Keratinocyte (primary cell): ENCODE data around the gene MME. TPM values are rescaled to one million over a fixed set of nuclear protein-coding genes. Genes with fewer than 3 reads are reported as not detected.

Experiments
- DNase-seq: peaks from one replicate; pipeline ENCODE4 v3.0.0-alpha.2; 2011; ENCODE audit warnings: low read depth, missing footprints, low spot score
- FAIRE-seq: peaks from 2 replicates; lab custom pipeline; 2011; peaks lifted over from hg19 to GRCh38; lab: Jason Lieb, UNC
- H2AFZ ChIP-seq: 2 replicates; pipeline ENCODE4 v1.6.0; 2012; ENCODE audit warnings: low read length, control low read depth, inconsistent platforms; ENCODE audit not compliant: control insufficient read depth
- H3K27ac ChIP-seq: 2 replicates; pipeline ENCODE4 v1.5.1; 2011; ENCODE audit warnings: low read length; ENCODE audit not compliant: control insufficient read depth, insufficient read depth
- H3K27me3 ChIP-seq: 3 replicates; pipeline ENCODE4 v1.6.0; 2011; ENCODE audit warnings: low read length; ENCODE audit not compliant: control insufficient read depth, insufficient read depth; ENCODE audit errors: extremely low read depth
- H3K36me3 ChIP-seq, 2 experiments: 2 replicates in 1 of 2; 3 replicates in 1 of 2; pipeline ENCODE4 v1.5.1; 2011; ENCODE audit warnings: low read length in 2 of 2, mild to moderate bottlenecking in 1 of 2; ENCODE audit not compliant: control insufficient read depth in 2 of 2, insufficient read depth in 2 of 2; ENCODE audit errors: extremely low read depth in 1 of 2
- H3K4me1 ChIP-seq: 3 replicates; pipeline ENCODE4 v1.5.1; 2011; ENCODE audit warnings: low read length; ENCODE audit not compliant: control insufficient read depth, insufficient read depth; ENCODE audit errors: extremely low read depth
- H3K4me2 ChIP-seq: 3 replicates; pipeline ENCODE4 v1.6.0; 2011; ENCODE audit warnings: low read depth, low read length; ENCODE audit not compliant: control insufficient read depth, insufficient read depth; ENCODE audit errors: extremely low read depth
- H3K4me3 ChIP-seq, 3 experiments: fragments of 200-600 bp in 1 of 3; sonication (generic) in 1 of 3; 2 replicates in 2 of 3; 3 replicates in 1 of 3; pipeline ENCODE4 v1.5.1; 2011 to 2016; ENCODE audit warnings: low read length in 3 of 3, mild to moderate bottlenecking in 3 of 3, control low read depth in 2 of 3, inconsistent platforms in 1 of 3, low read depth in 1 of 3, mixed read lengths in 1 of 3, mixed run types in 1 of 3, moderate library complexity in 1 of 3; ENCODE audit not compliant: control insufficient read depth in 2 of 3, insufficient read depth in 2 of 3; ENCODE audit errors: extremely low read depth in 1 of 3
- H3K79me2 ChIP-seq: 2 replicates; pipeline ENCODE4 v1.6.0; 2012; ENCODE audit warnings: low read length; ENCODE audit not compliant: control insufficient read depth, insufficient read depth
- H3K9ac ChIP-seq: 3 replicates; pipeline ENCODE4 v1.6.0; 2011; ENCODE audit warnings: low read length; ENCODE audit not compliant: control insufficient read depth, insufficient read depth; ENCODE audit errors: extremely low read depth
- H3K9me1 ChIP-seq: 3 replicates; pipeline ENCODE4 v1.6.0; 2011; ENCODE audit warnings: low read length; ENCODE audit not compliant: control insufficient read depth, insufficient read depth; ENCODE audit errors: extremely low read depth
- H3K9me3 ChIP-seq: 2 replicates; pipeline ENCODE4 v1.5.1; 2012; ENCODE audit warnings: low read depth, low read length; ENCODE audit not compliant: control insufficient read depth
- H4K20me1 ChIP-seq: 3 replicates; pipeline ENCODE4 v1.6.0; 2011; ENCODE audit warnings: low read length; ENCODE audit not compliant: control insufficient read depth, insufficient read depth; ENCODE audit errors: extremely low read depth
- EZH2 ChIP-seq: IDR thresholded peaks from one replicate; pipeline ENCODE4 v1.6.1; 2012; ENCODE audit warnings: inconsistent platforms, mild to moderate bottlenecking, low read length, moderate library complexity
- dilution Hi-C: fragments of 300-500 bp; cut with MboI; formaldehyde crosslinking; loops from one replicate; pipeline ENCODE4 v1.7.0; 2020; ENCODE audit warnings: low sequenced_read_pairs; ENCODE audit not compliant: extremely low pct_ligation_motif_present
- polyA plus RNA-seq, 5 experiments: library from polyadenylated mRNA; depleted of rRNA in 3 of 5; stranded (reverse) in 3 of 5; stranded (forward) in 1 of 5; unstranded in 1 of 5; fragments of >200 nt; gene quantifications; 1 replicate in 1 of 5; 2 replicates in 3 of 5; 3 replicates in 1 of 5; pipeline versions ENCODE4 v1.2.1 to v1.2.3, GENCODE V29; 2011 to 2012; ENCODE audit warnings: missing spikeins in 2 of 5, low read depth in 1 of 5, low replicate concordance in 1 of 5
- TF ChIP-seq, protein P1 (sequence below), 3 experiments: IDR thresholded peaks in 1 of 3; conservative IDR thresholded peaks in 1 of 3; optimal IDR thresholded peaks in 1 of 3; 2 replicates in 2 of 3; 3 replicates in 1 of 3; pipeline versions ENCODE3 to v1.5.1; 2011; ENCODE audit warnings: low read length in 3 of 3, mild to moderate bottlenecking in 3 of 3, moderate library complexity in 2 of 3, control low read depth in 1 of 3, inconsistent platforms in 1 of 3; ENCODE audit not compliant: insufficient read depth in 2 of 3; ENCODE audit errors: extremely low read depth in 1 of 3

The MME gene
- polyA plus RNA-seq, 1 donor (not counting 4 experiments of a cell fraction or from before 2014, with no cell fraction given) = 2.0 TPM

DNA sequence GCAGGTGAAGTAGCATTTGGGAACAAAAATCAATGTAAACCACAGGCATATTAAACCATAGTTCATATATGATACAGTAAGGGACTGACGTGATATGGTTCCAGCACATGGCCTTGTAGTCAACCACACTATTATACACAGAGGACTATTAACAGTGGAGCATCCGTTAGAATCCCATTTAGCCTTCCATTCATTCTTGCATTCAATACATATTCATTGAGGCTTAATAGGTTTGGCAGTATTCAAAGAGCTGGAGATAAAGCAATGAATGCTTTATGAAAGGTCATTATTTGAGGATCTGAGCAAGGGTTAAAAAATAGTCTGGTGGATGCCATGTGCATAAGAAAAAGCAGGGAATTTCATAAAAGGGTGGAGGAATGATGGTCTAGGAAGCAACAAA, 89.1 kb downstream of the MME start:
- Histone ChIP-seq H3K36me3 (no peaks in the 10 kb centered on the region), H3K9me3 (no peaks in the 10 kb centered on the region), H3K27me3 (no peaks in the 10 kb centered on the region), H3K4me3 (no peak overlapping the region), H3K9me1 (no peaks in the 10 kb centered on the region), H3K4me1 (no peaks in the 10 kb centered on the region), H3K9ac (no peak overlapping the region), H4K20me1 (no peaks in the 10 kb centered on the region), H3K27ac (no peak overlapping the region), H3K79me2 (no peaks in the 10 kb centered on the region), H2AFZ (no peak overlapping the region), H3K4me2 (no peak overlapping the region)
- TF ChIP-seq, protein P1, sequence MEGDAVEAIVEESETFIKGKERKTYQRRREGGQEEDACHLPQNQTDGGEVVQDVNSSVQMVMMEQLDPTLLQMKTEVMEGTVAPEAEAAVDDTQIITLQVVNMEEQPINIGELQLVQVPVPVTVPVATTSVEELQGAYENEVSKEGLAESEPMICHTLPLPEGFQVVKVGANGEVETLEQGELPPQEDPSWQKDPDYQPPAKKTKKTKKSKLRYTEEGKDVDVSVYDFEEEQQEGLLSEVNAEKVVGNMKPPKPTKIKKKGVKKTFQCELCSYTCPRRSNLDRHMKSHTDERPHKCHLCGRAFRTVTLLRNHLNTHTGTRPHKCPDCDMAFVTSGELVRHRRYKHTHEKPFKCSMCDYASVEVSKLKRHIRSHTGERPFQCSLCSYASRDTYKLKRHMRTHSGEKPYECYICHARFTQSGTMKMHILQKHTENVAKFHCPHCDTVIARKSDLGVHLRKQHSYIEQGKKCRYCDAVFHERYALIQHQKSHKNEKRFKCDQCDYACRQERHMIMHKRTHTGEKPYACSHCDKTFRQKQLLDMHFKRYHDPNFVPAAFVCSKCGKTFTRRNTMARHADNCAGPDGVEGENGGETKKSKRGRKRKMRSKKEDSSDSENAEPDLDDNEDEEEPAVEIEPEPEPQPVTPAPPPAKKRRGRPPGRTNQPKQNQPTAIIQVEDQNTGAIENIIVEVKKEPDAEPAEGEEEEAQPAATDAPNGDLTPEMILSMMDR (optimal IDR thresholded peaks at IDR 0.05 in 1 of 3, IDR thresholded peaks at IDR 0.05 in 1 of 3, conservative IDR thresholded peaks at IDR 0.05 in 1 of 3; ENCODE audit: extremely low read depth in 1 of 3, insufficient read depth in 2 of 3, low read length in 3 of 3) = no peak
- TF ChIP-seq EZH2 = no peak
- dilution Hi-C loops = no loop called here
- no peak for FAIRE-seq
- no peak for DNase-seq

DNA sequence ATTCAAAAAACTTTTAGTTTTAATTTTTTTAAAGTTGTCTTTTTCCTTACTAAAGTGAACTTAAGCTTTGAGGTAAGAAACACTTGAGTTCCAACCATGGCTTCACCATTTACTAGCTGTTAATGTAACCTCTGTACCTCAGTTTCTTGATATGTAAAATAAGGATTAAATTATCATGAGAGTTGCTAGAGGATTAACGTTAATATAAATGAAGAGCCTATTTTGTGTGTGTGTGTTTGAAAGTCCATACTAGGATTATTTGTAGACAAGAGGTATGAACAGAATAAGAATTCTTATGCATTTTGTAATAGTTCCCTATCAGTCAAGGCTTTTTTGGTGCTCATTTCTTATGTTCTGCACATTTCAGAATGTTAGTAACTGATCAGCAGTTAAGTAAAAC, 93.7 kb downstream of the MME start:
- TF ChIP-seq, protein P1 (optimal IDR thresholded peaks at IDR 0.05 in 1 of 3, IDR thresholded peaks at IDR 0.05 in 1 of 3, conservative IDR thresholded peaks at IDR 0.05 in 1 of 3; ENCODE audit: extremely low read depth in 1 of 3, insufficient read depth in 2 of 3, low read length in 3 of 3) = no peak
- no peak for TF ChIP-seq EZH2
- Histone ChIP-seq H3K4me3 (no peak overlapping the region), H3K79me2 (no peaks in the 10 kb centered on the region), H3K9me1 (no peaks in the 10 kb centered on the region), H3K27me3 (no peaks in the 10 kb centered on the region), H4K20me1 (no peaks in the 10 kb centered on the region), H3K9ac (no peak overlapping the region), H3K4me1 (no peaks in the 10 kb centered on the region), H3K9me3 (no peaks in the 10 kb centered on the region), H3K36me3 (no peaks in the 10 kb centered on the region), H3K4me2 (no peak overlapping the region), H2AFZ (no peak overlapping the region), H3K27ac (no peak overlapping the region)
- FAIRE-seq = no peak
- dilution Hi-C loops = no loop called here
- no peak for DNase-seq
